HepG2 (cell line): ENCODE data around the gene USP32. TPM values are rescaled to one million over a fixed set of nuclear protein-coding genes. Genes with fewer than 3 reads are reported as not detected.

Source experiments
- AGO1 ChIP-seq: fragments of 200-400 bp; formaldehyde crosslinking; IDR thresholded peaks from 2 replicates; pipeline ENCODE4 v1.6.1; 2017; ENCODE audit warnings: mild to moderate bottlenecking, low read depth, low read length, moderate library complexity; ENCODE audit not compliant: poor library complexity, severe bottlenecking
- CC2D1A ChIP-seq: sonication (generic); formaldehyde crosslinking; IDR thresholded peaks from 2 replicates; pipeline ENCODE4 v1.8.1; 2023; ENCODE audit warnings: mild to moderate bottlenecking, missing genetic modification reagents
- EP300 ChIP-seq, 3 experiments: sonication (generic) in 1 of 3; formaldehyde crosslinking in 1 of 3; IDR thresholded peaks; 2 replicates each; pipeline versions ENCODE4 v1.5.1 to v1.6.1; 2011 to 2020; ENCODE audit warnings: low read depth in 2 of 3, low read length in 2 of 3, borderline replicate concordance in 1 of 3, improper control_type of control experiment in 1 of 3, mild to moderate bottlenecking in 1 of 3, missing genetic modification reagents in 1 of 3, moderate library complexity in 1 of 3
- FOXC1 ChIP-seq: sonication (generic); formaldehyde crosslinking; IDR thresholded peaks from 2 replicates; pipeline ENCODE4 v1.8.0; 2022; ENCODE audit warnings: mild to moderate bottlenecking, missing genetic modification reagents, borderline replicate concordance
- GFI1 ChIP-seq: sonication (generic); formaldehyde crosslinking; IDR thresholded peaks from 2 replicates; pipeline ENCODE4 v1.5.0; 2020; ENCODE audit warnings: missing genetic modification reagents, mild to moderate bottlenecking, borderline replicate concordance
- HCFC1 ChIP-seq: fragments of 150-350 bp; IDR thresholded peaks from 2 replicates; pipeline ENCODE4 v1.6.1; 2014; ENCODE audit warnings: low read depth, low read length
- HOMEZ ChIP-seq: IDR thresholded peaks from 2 replicates; pipeline ENCODE4 v1.6.1; 2016; ENCODE audit warnings: low read depth
- MEIS1 ChIP-seq: sonication (generic); formaldehyde crosslinking; IDR thresholded peaks from 2 replicates; pipeline ENCODE4 v1.9.0; 2021; ENCODE audit warnings: mild to moderate bottlenecking, missing genetic modification reagents, moderate library complexity, borderline replicate concordance
- NFKB2 ChIP-seq: sonication (generic); formaldehyde crosslinking; IDR thresholded peaks from 2 replicates; pipeline ENCODE4 v1.4.0; 2020; ENCODE audit warnings: missing genetic modification reagents, borderline replicate concordance
- PHB2 ChIP-seq: fragments of 450-650 bp; IDR thresholded peaks from 2 replicates; pipeline ENCODE4 v1.6.1; 2018; ENCODE audit not compliant: partially characterized antibody
- RARG ChIP-seq: sonication (generic); formaldehyde crosslinking; IDR thresholded peaks from 2 replicates; pipeline ENCODE4 v1.4.0; 2020; ENCODE audit warnings: low read depth, mild to moderate bottlenecking, missing genetic modification reagents
- RFX3 ChIP-seq: IDR thresholded peaks from 2 replicates; pipeline ENCODE4 v1.6.1; 2016; ENCODE audit warnings: missing biosample characterization, missing genetic modification reagents
- TEAD2 ChIP-seq: sonication (generic); formaldehyde crosslinking; IDR thresholded peaks from 2 replicates; pipeline ENCODE4 v1.9.0; 2021; ENCODE audit warnings: missing genetic modification reagents
- ZFAT ChIP-seq: sonication (generic); formaldehyde crosslinking; conservative IDR thresholded peaks from 2 replicates; pipeline ENCODE4 v1.8.1; 2023; ENCODE audit warnings: missing genetic modification reagents, inconsistent platforms
- ZKSCAN8 ChIP-seq: IDR thresholded peaks from 2 replicates; pipeline ENCODE4 v1.6.1; 2016; ENCODE audit warnings: borderline replicate concordance, missing genetic modification reagents, missing compliant biosample characterization
- ZNF224 ChIP-seq: sonication (generic); formaldehyde crosslinking; IDR thresholded peaks from 2 replicates; pipeline ENCODE4 v1.5.0; 2020; ENCODE audit warnings: mild to moderate bottlenecking, missing genetic modification reagents
- ZNF230 ChIP-seq: sonication (generic); formaldehyde crosslinking; IDR thresholded peaks from 2 replicates; pipeline ENCODE4 v1.4.0; 2020; ENCODE audit warnings: mild to moderate bottlenecking, missing genetic modification reagents
- ZNF235 ChIP-seq: sonication (generic); formaldehyde crosslinking; IDR thresholded peaks from 2 replicates; pipeline ENCODE4 v1.8.1; 2023; ENCODE audit warnings: mild to moderate bottlenecking, missing genetic modification reagents, borderline replicate concordance
- ZNF3 ChIP-seq: IDR thresholded peaks from 2 replicates; pipeline ENCODE4 v1.7.0; 2017; ENCODE audit warnings: inconsistent platforms
- ZNF709 ChIP-seq: sonication (generic); formaldehyde crosslinking; IDR thresholded peaks from 2 replicates; pipeline ENCODE4 v1.5.0; 2020; ENCODE audit warnings: mild to moderate bottlenecking, missing genetic modification reagents
- polyA plus RNA-seq, 8 experiments: library from polyadenylated mRNA; depleted of rRNA in 3 of 8; stranded (reverse) in 7 of 8; unstranded in 1 of 8; fragments of >200 nt; fragmentation: Illumina TruSeq in 4 of 8; extraction: Trizol in 4 of 8; gene quantifications; 2 replicates each; pipeline versions ENCODE4 v1.2.1 to v1.2.3, GENCODE V29; 2011 to 2016; ENCODE audit warnings: low read depth in 4 of 8, missing spikeins in 1 of 8, mixed read lengths in 1 of 8; ENCODE audit not compliant: insufficient read depth in 1 of 8
- total RNA-seq, 5 experiments: library from RNA; depleted of rRNA; stranded (reverse); fragments of >200 nt; fragmentation: Illumina TruSeq; extraction: Trizol; gene quantifications; 2 replicates each; pipeline ENCODE4 v1.2.3, GENCODE V29; 2016; ENCODE audit warnings: low read depth in 1 of 5
- TF ChIP-seq, protein P1 (sequence below): sonication (generic); formaldehyde crosslinking; IDR thresholded peaks from 2 replicates; pipeline ENCODE4 v1.4.0; 2020; ENCODE audit warnings: missing genetic modification reagents, borderline replicate concordance

USP32 gene
- total and polyA plus RNA-seq, 2 of the 13 experiments (the other 11 are each of a cell fraction or from before 2014, with no cell fraction given) = 24.9 to 39.9 TPM

GRCh38 chr17:60355663-60356594 is 36.0 kb downstream of the USP32 start (continued):
- TF ChIP-seq CC2D1A (CRISPR knock-in tag) (no peak), ZKSCAN8 (CRISPR knock-in tag) (no peak; the same call in 1 of the 2 replicates), RFX3 (CRISPR knock-in tag) (no peak), AGO1 (no peak), PHB2 (no peak), HOMEZ (peak; percentile 34; the same call in 1 of the 2 replicates), ZNF235 (CRISPR knock-in tag) (no peak), ZFAT (no peak), RARG (CRISPR knock-in tag) (no peak), HCFC1 (no peak), ZNF230 (CRISPR knock-in tag) (no peak), GFI1 (CRISPR knock-in tag) (peak; percentile 51; the same call in 1 of the 2 replicates), MEIS1 (CRISPR knock-in tag) (no peak), ZNF224 (no peak), NFKB2 (CRISPR knock-in tag) (no peak), TEAD2 (CRISPR knock-in tag) (no peak), EP300 (IDR thresholded peaks at IDR 0.05; ENCODE audit: low read depth in 2 of 2, low read length in 2 of 2) (peak in 1 of 2 experiments; percentile 54; a peak in 1 of 4 replicates), EP300 (CRISPR knock-in tag; IDR thresholded peaks at IDR 0.05; ENCODE audit: borderline replicate concordance) (peak; percentile 57; the same call in 1 of the 2 replicates), ZNF709 (CRISPR knock-in tag) (no peak), ZNF3 (CRISPR knock-in tag) (peak; percentile 94), FOXC1 (no peak)
- TF ChIP-seq, protein P1, sequence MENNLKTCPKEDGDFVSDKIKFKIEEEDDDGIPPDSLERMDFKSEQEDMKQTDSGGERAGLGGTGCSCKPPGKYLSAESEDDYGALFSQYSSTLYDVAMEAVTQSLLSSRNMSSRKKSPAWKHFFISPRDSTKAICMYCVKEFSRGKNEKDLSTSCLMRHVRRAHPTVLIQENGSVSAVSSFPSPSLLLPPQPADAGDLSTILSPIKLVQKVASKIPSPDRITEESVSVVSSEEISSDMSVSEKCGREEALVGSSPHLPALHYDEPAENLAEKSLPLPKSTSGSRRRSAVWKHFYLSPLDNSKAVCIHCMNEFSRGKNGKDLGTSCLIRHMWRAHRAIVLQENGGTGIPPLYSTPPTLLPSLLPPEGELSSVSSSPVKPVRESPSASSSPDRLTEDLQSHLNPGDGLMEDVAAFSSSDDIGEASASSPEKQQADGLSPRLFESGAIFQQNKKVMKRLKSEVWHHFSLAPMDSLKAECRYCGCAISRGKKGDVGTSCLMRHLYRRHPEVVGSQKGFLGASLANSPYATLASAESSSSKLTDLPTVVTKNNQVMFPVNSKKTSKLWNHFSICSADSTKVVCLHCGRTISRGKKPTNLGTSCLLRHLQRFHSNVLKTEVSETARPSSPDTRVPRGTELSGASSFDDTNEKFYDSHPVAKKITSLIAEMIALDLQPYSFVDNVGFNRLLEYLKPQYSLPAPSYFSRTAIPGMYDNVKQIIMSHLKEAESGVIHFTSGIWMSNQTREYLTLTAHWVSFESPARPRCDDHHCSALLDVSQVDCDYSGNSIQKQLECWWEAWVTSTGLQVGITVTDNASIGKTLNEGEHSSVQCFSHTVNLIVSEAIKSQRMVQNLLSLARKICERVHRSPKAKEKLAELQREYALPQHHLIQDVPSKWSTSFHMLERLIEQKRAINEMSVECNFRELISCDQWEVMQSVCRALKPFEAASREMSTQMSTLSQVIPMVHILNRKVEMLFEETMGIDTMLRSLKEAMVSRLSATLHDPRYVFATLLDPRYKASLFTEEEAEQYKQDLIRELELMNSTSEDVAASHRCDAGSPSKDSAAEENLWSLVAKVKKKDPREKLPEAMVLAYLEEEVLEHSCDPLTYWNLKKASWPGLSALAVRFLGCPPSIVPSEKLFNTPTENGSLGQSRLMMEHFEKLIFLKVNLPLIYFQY (CRISPR knock-in tag) = no peak
